OCI-LY1 (cell line): ENCODE results near the gene CELSR2.

Source experiments
- H2AFZ ChIP-seq: fragments of 200-600 bp; sonication (generic), shearing (Covaris generic); 2 replicates; pipeline ENCODE4 v1.6.0; 2014; ENCODE audit warnings: antibody characterized with exemption, mild to moderate bottlenecking, low read length
- H3F3A ChIP-seq: fragments of 200-600 bp; sonication (generic), shearing (Covaris generic); 2 replicates; pipeline ENCODE4 v1.6.0; 2014; ENCODE audit warnings: mild to moderate bottlenecking, antibody characterized with exemption, low read length, moderate library complexity; ENCODE audit not compliant: insufficient read depth
- H3K27ac ChIP-seq: fragments of 200-600 bp; sonication (generic); 2 replicates; pipeline ENCODE4 v1.5.1; 2014; ENCODE audit warnings: low read length, mixed run types, mild to moderate bottlenecking, low read depth; ENCODE audit not compliant: poor library complexity, severe bottlenecking
- H3K27me3 ChIP-seq: fragments of 200-600 bp; sonication (generic); 2 replicates; pipeline ENCODE4 v1.6.0; 2014; ENCODE audit warnings: antibody characterized with exemption, mild to moderate bottlenecking, low read length, moderate library complexity; ENCODE audit not compliant: insufficient read depth
- H3K36me3 ChIP-seq: fragments of 200-600 bp; sonication (generic); 2 replicates; pipeline ENCODE4 v1.6.1; 2014; ENCODE audit warnings: mild to moderate bottlenecking, antibody characterized with exemption, low read length, moderate library complexity, mixed read lengths; ENCODE audit not compliant: insufficient read depth
- H3K4me1 ChIP-seq: fragments of 200-600 bp; sonication (generic); 2 replicates; pipeline ENCODE4 v1.5.1; 2014; ENCODE audit warnings: mild to moderate bottlenecking, low read length, moderate library complexity; ENCODE audit not compliant: insufficient read depth, severe bottlenecking
- H3K4me2 ChIP-seq: fragments of 200-600 bp; sonication (generic), shearing (Covaris generic); 2 replicates; pipeline ENCODE4 v1.6.1; 2014; ENCODE audit warnings: low read length
- H3K4me3 ChIP-seq: fragments of 200-600 bp; sonication (generic); 2 replicates; pipeline ENCODE4 v1.5.1; 2014; ENCODE audit warnings: low read length, low read depth, mild to moderate bottlenecking, mixed read lengths; ENCODE audit not compliant: poor library complexity, severe bottlenecking
- H3K79me2 ChIP-seq: fragments of 200-600 bp; shearing (Covaris generic); 2 replicates; pipeline ENCODE4 v1.6.1; 2016; ENCODE audit warnings: mixed run types, low read length, mixed read lengths; ENCODE audit not compliant: insufficient read depth
- H3K9ac ChIP-seq: fragments of 200-600 bp; sonication (generic), shearing (Covaris generic); 2 replicates; pipeline ENCODE4 v1.6.1; 2014; ENCODE audit warnings: mild to moderate bottlenecking, low read length, mixed read lengths
- H3K9me2 ChIP-seq: fragments of 200-600 bp; sonication (generic), shearing (Covaris generic); 2 replicates; pipeline ENCODE4 v1.6.1; 2014; ENCODE audit warnings: low read depth, mild to moderate bottlenecking, low read length, mixed read lengths
- H3K9me3 ChIP-seq: fragments of 200-600 bp; shearing (Covaris generic); 2 replicates; pipeline ENCODE4 v1.6.1; 2014; ENCODE audit warnings: low read length, mixed read lengths
- H4K20me1 ChIP-seq: fragments of 200-600 bp; sonication (generic), shearing (Covaris generic); 2 replicates; pipeline ENCODE4 v1.6.0; 2016; ENCODE audit warnings: mild to moderate bottlenecking, low read length; ENCODE audit not compliant: insufficient read depth
- CTCF ChIP-seq: fragments of 200-600 bp; sonication (generic), shearing (Covaris generic); IDR thresholded peaks from 2 replicates; pipeline ENCODE4 v1.5.1; 2017; ENCODE audit warnings: mild to moderate bottlenecking, antibody characterized with exemption, low read length, moderate library complexity, mixed read lengths
- EZH2 ChIP-seq: fragments of 200-600 bp; sonication (generic), shearing (Covaris generic); IDR thresholded peaks from 2 replicates; pipeline ENCODE4 v1.8.0; 2017; ENCODE audit warnings: borderline replicate concordance, mixed run types, mild to moderate bottlenecking, antibody characterized with exemption, low read length, moderate library complexity, mixed read lengths

The CELSR2 gene

GRCh38 chr1:109268431-109269211 lies 19.3 kb downstream of the CELSR2 start:
- no peaks in the 10 kb centered on the region for H3F3A ChIP-seq
- H3K9ac ChIP-seq = no peak overlapping the region
- no peaks in the 10 kb centered on the region; the same call in 1 of the 2 replicates for H3K27me3 ChIP-seq
- H3K4me2 ChIP-seq = no peak overlapping the region
- H2AFZ ChIP-seq = no peak overlapping the region
- H3K9me3 ChIP-seq = no peaks in the 10 kb centered on the region
- no peaks in the 10 kb centered on the region for H3K79me2 ChIP-seq
- no peaks in the 10 kb centered on the region for H3K9me2 ChIP-seq
- H3K4me3 ChIP-seq = no peak overlapping the region
- no peaks in the 10 kb centered on the region for H4K20me1 ChIP-seq
- H3K36me3 ChIP-seq = no peaks in the 10 kb centered on the region; the same call in 1 of the 2 replicates
- no peaks in the 10 kb centered on the region for H3K4me1 ChIP-seq
- TF ChIP-seq EZH2 (no peak), CTCF (no peak)
- H3K27ac ChIP-seq = no peak overlapping the region

DNA sequence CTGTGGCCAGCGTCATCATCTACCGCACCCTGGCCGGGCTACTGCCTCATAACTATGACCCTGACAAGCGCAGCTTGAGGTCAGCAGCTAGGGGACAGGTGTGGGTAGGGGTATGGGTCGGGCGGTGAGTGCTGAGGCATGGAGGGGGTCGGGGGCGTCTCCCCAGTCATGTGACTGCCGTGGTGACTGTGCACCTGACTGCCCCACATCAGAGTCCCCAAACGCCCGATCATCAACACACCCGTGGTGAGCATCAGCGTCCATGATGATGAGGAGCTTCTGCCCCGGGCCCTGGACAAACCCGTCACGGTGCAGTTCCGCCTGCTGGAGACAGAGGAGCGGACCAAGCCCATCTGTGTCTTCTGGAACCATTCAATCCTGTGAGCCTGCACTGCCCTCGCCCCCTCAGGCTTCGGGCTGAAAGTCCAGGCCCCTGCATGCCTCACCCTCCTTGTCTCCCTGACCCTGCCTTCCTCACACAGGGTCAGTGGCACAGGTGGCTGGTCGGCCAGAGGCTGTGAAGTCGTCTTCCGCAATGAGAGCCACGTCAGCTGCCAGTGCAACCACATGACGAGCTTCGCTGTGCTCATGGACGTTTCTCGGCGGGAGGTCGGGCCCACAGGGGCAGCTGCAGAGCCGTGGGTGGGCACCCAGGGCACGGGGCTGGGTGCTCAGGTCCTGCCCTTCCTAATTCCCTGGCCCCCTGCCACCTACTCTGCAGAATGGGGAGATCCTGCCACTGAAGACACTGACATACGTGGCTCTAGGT lies 20.1 kb downstream of the CELSR2 start:
- no peak overlapping the region for H3K9ac ChIP-seq
- H2AFZ ChIP-seq = no peak overlapping the region
- no peaks in the 10 kb centered on the region for H3K9me3 ChIP-seq
- no peak overlapping the region for H3K4me2 ChIP-seq
- H3F3A ChIP-seq = no peaks in the 10 kb centered on the region
- no peaks in the 10 kb centered on the region for H3K4me1 ChIP-seq
- no peaks in the 10 kb centered on the region for H3K79me2 ChIP-seq
- no peak overlapping the region for H3K27ac ChIP-seq
- H3K4me3 ChIP-seq = no peak overlapping the region
- TF ChIP-seq EZH2 (no peak), CTCF (no peak)
- H3K27me3 ChIP-seq = peaks cover 7% of the 10 kb centered on the region; the same call in 1 of the 2 replicates
- no peaks in the 10 kb centered on the region for H3K9me2 ChIP-seq
- no peaks in the 10 kb centered on the region for H4K20me1 ChIP-seq
- no peaks in the 10 kb centered on the region; the same call in 1 of the 2 replicates for H3K36me3 ChIP-seq

DNA sequence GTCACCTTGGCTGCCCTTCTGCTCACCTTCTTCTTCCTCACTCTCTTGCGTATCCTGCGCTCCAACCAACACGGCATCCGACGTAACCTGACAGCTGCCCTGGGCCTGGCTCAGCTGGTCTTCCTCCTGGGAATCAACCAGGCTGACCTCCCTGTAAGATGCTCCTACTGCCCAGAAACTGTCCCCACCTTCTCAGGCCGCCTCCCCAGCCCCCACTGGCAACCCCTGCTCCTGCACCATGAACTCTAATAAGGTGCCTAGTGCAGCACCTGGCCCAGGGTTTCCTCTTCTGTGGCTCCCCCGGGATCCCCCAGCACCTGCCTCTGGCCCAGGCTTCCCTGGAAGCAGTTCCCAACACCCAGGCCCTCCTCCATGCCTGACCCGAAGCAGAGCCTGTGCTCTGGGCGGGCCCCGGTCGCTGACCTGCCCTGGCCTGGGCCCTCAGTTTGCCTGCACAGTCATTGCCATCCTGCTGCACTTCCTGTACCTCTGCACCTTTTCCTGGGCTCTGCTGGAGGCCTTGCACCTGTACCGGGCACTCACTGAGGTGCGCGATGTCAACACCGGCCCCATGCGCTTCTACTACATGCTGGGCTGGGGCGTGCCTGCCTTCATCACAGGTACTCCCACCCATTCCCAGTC lies 20.8 kb downstream of the CELSR2 start:
- no peaks in the 10 kb centered on the region for H3K9me2 ChIP-seq
- H3K27ac ChIP-seq = no peak overlapping the region
- no peak overlapping the region for H3K9ac ChIP-seq
- H3K4me3 ChIP-seq = no peak overlapping the region
- H3K4me2 ChIP-seq = no peak overlapping the region
- no peaks in the 10 kb centered on the region for H4K20me1 ChIP-seq
- H2AFZ ChIP-seq = no peak overlapping the region
- no peaks in the 10 kb centered on the region; the same call in 1 of the 2 replicates for H3K36me3 ChIP-seq
- no peaks in the 10 kb centered on the region for H3K4me1 ChIP-seq
- H3K79me2 ChIP-seq = no peaks in the 10 kb centered on the region
- H3K27me3 ChIP-seq = peaks cover 10% of the 10 kb centered on the region; the same call in 1 of the 2 replicates
- TF ChIP-seq EZH2 = no peak
- TF ChIP-seq CTCF = no peak
- no peaks in the 10 kb centered on the region for H3K9me3 ChIP-seq
- H3F3A ChIP-seq = no peaks in the 10 kb centered on the region
